GM18498 (cell line): ENCODE data around the gene FRK.
"Not testable (repeated sequence)": the region's sequence is repeated elsewhere in the genome, so short reads cannot be mapped to it uniquely, and the experiment has no call there.

Experiments
- ATAC-seq: cut with Tn5 transposase; IDR thresholded peaks from one replicate; pipeline ENCODE4 v1.9.1; 2021; ENCODE audit warnings: mild to moderate bottlenecking, moderate library complexity; ENCODE audit not compliant: unreplicated experiment

The FRK gene

GRCh38 chr6:116078522-116078921, 17.8 kb upstream of the FRK start:
- no peak for ATAC-seq

- ATAC-seq: no peak
Measured at GRCh38 chr6:116074732-116075390, 14.2 kb upstream of the FRK start.

- no peak for ATAC-seq
Measured at GRCh38 chr6:116073765-116074440, 13.2 kb upstream of the FRK start.

- no peak for ATAC-seq
Measured at GRCh38 chr6:116072368-116072767, 11.7 kb upstream of the FRK start.

- ATAC-seq: no peak
Measured at GRCh38 chr6:116070616-116071389, 10.1 kb upstream of the FRK start.

- ATAC-seq: no peak
Measured at GRCh38 chr6:116070101-116070500, 9.4 kb upstream of the FRK start.

GRCh38 chr6:116066789-116067188, 6.1 kb upstream of the FRK start:
- ATAC-seq: no peak

GRCh38 chr6:116064666-116065065, 4.0 kb upstream of the FRK start:
- ATAC-seq: no peak

GRCh38 chr6:116062496-116062895, 1.8 kb upstream of the FRK start:
- no peak for ATAC-seq

GRCh38 chr6:116059713-116060571, 749 bp downstream of the FRK start:
- peak; percentile 74 for ATAC-seq

GRCh38 chr6:116057766-116058165, 2.9 kb downstream of the FRK start:
- ATAC-seq: no peak

GRCh38 chr6:116055513-116055912, 5.2 kb downstream of the FRK start:
- ATAC-seq: no peak

- ATAC-seq: no peak
Measured at GRCh38 chr6:116051244-116051643, 9.4 kb downstream of the FRK start.

GRCh38 chr6:116050737-116051136, 10.0 kb downstream of the FRK start:
- ATAC-seq: no peak

GRCh38 chr6:116049321-116049720, 11.4 kb downstream of the FRK start:
- no peak for ATAC-seq

GRCh38 chr6:116047173-116047933, 13.3 kb downstream of the FRK start:
- peak; percentile 88 for ATAC-seq

GRCh38 chr6:116046737-116047136, 14.0 kb downstream of the FRK start:
- ATAC-seq: no peak

GRCh38 chr6:116046272-116046671, 14.4 kb downstream of the FRK start:
- ATAC-seq: not testable (repeated sequence)

- no peak for ATAC-seq
Measured at GRCh38 chr6:116041934-116042333, 18.8 kb downstream of the FRK start.

- ATAC-seq: no peak
Measured at GRCh38 chr6:116040993-116041392, 19.7 kb downstream of the FRK start.
